RWPE1 (cell line): ENCODE measurements around the gene FLRT1.

Experiments
- CTCF ChIA-PET: fragments of 350-600 bp; sonication (Branson Sonifier 250); formaldehyde crosslinking; extraction: SDS; loops from one replicate; lab custom pipeline; 2021; lab: Yijun Ruan, JAX
- POLR2A ChIA-PET: fragments of 400-600 bp; formaldehyde crosslinking; extraction: SDS; loops from one replicate; lab custom pipeline; 2020; ENCODE audit warnings: antibody characterized with exemption; ENCODE audit not compliant: low non-redundant PET; lab: Yijun Ruan, JAX
- DNase-seq: peaks from one replicate; pipeline ENCODE4 v3.0.0; 2012; ENCODE audit warnings: low spot score
- H3K27ac ChIP-seq: fragments of 450-650 bp; 2 replicates; pipeline ENCODE4 v1.5.1; 2017
- TF ChIP-seq, protein P1 (sequence below): fragments of 450-650 bp; conservative IDR thresholded peaks from 2 replicates; pipeline ENCODE4 v1.5.1; 2017; ENCODE audit warnings: low read depth, mild to moderate bottlenecking

The FLRT1 gene

DNA sequence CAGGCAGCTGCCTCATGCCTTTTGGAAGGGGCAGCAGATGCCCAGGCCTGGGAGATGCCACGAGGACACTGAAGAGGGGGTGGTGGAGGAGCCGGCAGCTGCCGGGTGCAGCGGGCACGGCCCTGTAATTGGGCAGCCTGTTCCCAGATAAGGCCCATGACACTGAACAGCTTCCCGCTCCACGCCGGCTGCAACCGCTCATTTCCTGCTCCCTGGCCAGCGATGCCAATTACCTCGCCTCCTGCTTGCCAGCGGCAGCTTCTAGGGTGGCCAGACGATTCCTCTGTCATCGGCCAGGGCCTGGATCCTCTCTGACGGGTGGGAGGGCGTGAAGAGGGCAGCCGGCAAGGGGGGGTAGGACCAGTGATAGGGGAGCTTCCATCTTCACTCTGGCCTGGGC is 22.8 kb downstream of the FLRT1 start:
- H3K27ac ChIP-seq, result no peak overlapping the region
- CTCF ChIA-PET, result no interaction called here
- DNase-seq, result no peak
- POLR2A ChIA-PET, result no interaction called here
- TF ChIP-seq, protein P1, sequence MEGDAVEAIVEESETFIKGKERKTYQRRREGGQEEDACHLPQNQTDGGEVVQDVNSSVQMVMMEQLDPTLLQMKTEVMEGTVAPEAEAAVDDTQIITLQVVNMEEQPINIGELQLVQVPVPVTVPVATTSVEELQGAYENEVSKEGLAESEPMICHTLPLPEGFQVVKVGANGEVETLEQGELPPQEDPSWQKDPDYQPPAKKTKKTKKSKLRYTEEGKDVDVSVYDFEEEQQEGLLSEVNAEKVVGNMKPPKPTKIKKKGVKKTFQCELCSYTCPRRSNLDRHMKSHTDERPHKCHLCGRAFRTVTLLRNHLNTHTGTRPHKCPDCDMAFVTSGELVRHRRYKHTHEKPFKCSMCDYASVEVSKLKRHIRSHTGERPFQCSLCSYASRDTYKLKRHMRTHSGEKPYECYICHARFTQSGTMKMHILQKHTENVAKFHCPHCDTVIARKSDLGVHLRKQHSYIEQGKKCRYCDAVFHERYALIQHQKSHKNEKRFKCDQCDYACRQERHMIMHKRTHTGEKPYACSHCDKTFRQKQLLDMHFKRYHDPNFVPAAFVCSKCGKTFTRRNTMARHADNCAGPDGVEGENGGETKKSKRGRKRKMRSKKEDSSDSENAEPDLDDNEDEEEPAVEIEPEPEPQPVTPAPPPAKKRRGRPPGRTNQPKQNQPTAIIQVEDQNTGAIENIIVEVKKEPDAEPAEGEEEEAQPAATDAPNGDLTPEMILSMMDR, result no peak

DNA sequence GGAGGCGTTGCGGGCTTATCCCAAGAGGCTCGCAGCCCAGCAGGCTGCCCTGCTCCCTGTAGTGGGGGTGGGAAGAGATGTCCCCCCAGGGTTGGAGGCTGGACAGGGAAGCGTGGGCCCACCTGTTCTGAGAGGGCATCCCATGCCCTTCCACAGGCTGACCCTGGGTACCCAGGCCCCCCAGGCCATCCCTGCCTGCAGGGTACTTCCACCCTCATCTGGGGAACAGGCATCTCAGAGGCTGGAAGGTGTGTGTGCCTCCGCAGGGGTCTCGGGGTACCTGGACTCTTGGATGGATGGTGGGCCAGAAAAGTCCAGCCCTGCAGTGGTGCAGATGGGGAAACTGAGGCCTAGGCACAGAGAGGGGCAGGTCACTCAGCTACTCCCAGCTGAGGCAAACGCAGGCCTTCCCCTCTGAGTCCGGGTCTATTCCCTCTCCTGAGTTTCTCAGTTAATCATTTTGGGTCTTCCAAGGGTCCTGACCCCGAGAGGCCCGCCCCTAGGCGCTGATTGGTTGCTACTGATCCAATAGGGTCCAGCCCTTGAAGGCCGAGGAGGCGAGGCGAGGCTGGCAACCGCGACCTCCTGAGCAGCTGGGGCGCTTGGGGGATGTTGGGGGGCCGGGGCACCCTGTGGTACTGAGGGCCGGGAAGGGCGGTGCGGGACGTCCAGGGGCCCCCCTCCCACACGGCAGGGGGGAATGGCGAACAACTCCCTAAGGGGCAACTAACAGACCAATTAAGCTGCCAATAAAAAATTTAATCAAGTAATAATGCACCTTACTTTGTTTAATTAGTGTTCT is 23.8 kb downstream of the FLRT1 start:
- TF ChIP-seq, protein P1, result no peak
- ChIA-PET POLR2A (no interaction called here), CTCF (no interaction called here)
- H3K27ac ChIP-seq, result no peak overlapping the region
- no peak for DNase-seq

GRCh38 chr11:64060263-64060860 is 24.6 kb downstream of the FLRT1 start:
- ChIA-PET CTCF (no interaction called here), POLR2A (no interaction called here)

DNA sequence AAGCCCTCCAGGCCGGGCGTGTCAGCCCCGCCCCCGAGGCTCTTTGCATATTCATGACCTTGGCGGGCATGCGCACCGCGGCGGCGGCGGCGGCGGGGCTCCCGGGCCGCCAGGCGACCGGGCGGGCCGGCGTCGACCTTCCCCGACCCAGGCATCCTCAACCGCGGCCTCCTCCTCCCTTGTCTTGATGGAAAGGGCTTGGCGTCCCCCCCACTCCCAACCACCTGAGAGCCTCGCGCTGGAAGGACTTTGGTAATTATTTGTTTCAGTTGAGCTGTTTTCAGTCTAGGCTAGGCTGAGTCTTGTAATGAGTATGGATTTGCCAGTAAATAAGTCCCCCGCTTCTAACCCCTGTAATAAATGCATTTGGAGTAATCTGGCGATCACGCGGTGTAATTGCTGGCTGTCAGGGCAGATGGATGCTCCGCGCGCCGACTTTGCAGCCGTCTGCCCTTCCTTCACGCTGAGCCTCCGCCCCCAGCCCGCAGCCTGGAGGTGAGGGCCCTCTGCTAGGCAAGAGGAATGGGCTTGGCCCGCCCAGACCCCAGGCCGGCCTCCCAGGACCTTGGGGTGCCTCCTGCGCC is 25.2 kb downstream of the FLRT1 start:
- ChIA-PET CTCF (interaction anchor here (0.6 kb wide), 1 partner anchor 31 kb away, joined by 4 read pairs; no protein-coding TSS in a partner anchor), POLR2A (no interaction called here)
- no peak overlapping the region for H3K27ac ChIP-seq
- DNase-seq, result no peak
- TF ChIP-seq, protein P1, result no peak

More at GRCh38 chr11:64060263-64060860, 24.6 kb downstream of the FLRT1 start:
- TF ChIP-seq, protein P1, result no peak
- no peak for DNase-seq
- no peak overlapping the region for H3K27ac ChIP-seq

- TF ChIP-seq, protein P1, result no peak
- no peak for DNase-seq
- CTCF ChIA-PET, result interaction anchor here (0.5 to 0.6 kb wide), 2 partner anchors 32 to 1886 kb away, joined by 3 read pairs; no protein-coding TSS in a partner anchor
- no peak overlapping the region for H3K27ac ChIP-seq
- POLR2A ChIA-PET, result no interaction called here
Measured at GRCh38 chr11:64062185-64063039, 26.7 kb downstream of the FLRT1 start.

GRCh38 chr11:64063777-64064176 is 28.0 kb downstream of the FLRT1 start:
- ChIA-PET POLR2A (no interaction called here), CTCF (no interaction called here)
- no peak for DNase-seq
- TF ChIP-seq, protein P1, result no peak
- H3K27ac ChIP-seq, result no peak overlapping the region
